Measurements from ENCODE around the gene CHST15. TPM values are rescaled to one million over a fixed set of nuclear protein-coding genes. Genes with fewer than 3 reads are reported as not detected.

The CHST15 gene
- total RNA-seq, 1 donor from 2014 or later, result 0.18 TPM

- H3K4me1 Mint-ChIP-seq (ENCODE audit: low read depth), result no peaks in the 10 kb centered on the region
- no peak overlapping the region for H3K27ac Mint-ChIP-seq
- H3K36me3 Mint-ChIP-seq (ENCODE audit: low read depth), result no peaks in the 10 kb centered on the region
- no peak overlapping the region for H3K4me3 Mint-ChIP-seq
- DNase-seq (ENCODE audit: low spot score), result no peak
- no peaks in the 10 kb centered on the region for H3K9me3 Mint-ChIP-seq
- intact Hi-C loops (cut with micrococcal nuclease), result no loop called here
- H3K27me3 Mint-ChIP-seq (ENCODE audit: insufficient read depth), result no peaks in the 10 kb centered on the region
These were observed 86.9 kb downstream of the CHST15 start for GRCh38 chr10:124006526-124006925.

DNA sequence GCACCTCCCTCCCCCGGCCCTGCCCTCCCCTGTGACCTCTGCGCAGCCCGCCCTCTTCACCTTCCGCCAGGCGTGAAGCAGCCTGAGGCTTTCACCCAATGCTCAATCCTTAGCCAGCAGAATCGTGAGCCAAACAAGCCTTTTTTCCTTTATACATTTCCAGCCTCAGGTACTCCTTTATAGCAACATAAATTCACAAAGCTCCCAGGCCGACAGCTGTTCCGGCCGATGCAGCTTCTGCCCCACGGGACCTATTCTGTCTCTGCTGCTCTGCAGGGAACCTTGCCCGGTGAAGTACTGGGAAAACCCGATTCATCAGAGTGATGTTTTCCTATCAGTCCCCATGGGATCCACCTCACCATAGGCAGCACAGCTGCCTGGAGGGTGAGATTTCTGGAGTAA, 87.4 kb downstream of the CHST15 start:
- no peak overlapping the region for H3K4me3 Mint-ChIP-seq
- H3K36me3 Mint-ChIP-seq (ENCODE audit: low read depth), result no peaks in the 10 kb centered on the region
- DNase-seq (ENCODE audit: low spot score), result no peak
- H3K27me3 Mint-ChIP-seq (ENCODE audit: insufficient read depth), result no peaks in the 10 kb centered on the region
- no peaks in the 10 kb centered on the region for H3K4me1 Mint-ChIP-seq (ENCODE audit: low read depth)
- H3K9me3 Mint-ChIP-seq, result no peaks in the 10 kb centered on the region
- H3K27ac Mint-ChIP-seq, result no peak overlapping the region
- intact Hi-C loops (cut with micrococcal nuclease), result no loop called here

- H3K4me3 Mint-ChIP-seq, result no peak overlapping the region
- no peaks in the 10 kb centered on the region for H3K4me1 Mint-ChIP-seq (ENCODE audit: low read depth)
- no peak for DNase-seq (ENCODE audit: low spot score)
- intact Hi-C loops (cut with micrococcal nuclease), result no loop called here
- no peaks in the 10 kb centered on the region for H3K36me3 Mint-ChIP-seq (ENCODE audit: low read depth)
- H3K27me3 Mint-ChIP-seq (ENCODE audit: insufficient read depth), result no peaks in the 10 kb centered on the region
- H3K27ac Mint-ChIP-seq, result no peak overlapping the region
- H3K9me3 Mint-ChIP-seq, result no peaks in the 10 kb centered on the region
These were observed 88.3 kb downstream of the CHST15 start for GRCh38 chr10:124005091-124005490.

GRCh38 chr10:124004663-124005004, 88.8 kb downstream of the CHST15 start:
- Mint-ChIP-seq H3K4me3 (no peak overlapping the region), H3K36me3 (ENCODE audit: low read depth) (no peaks in the 10 kb centered on the region)

DNA sequence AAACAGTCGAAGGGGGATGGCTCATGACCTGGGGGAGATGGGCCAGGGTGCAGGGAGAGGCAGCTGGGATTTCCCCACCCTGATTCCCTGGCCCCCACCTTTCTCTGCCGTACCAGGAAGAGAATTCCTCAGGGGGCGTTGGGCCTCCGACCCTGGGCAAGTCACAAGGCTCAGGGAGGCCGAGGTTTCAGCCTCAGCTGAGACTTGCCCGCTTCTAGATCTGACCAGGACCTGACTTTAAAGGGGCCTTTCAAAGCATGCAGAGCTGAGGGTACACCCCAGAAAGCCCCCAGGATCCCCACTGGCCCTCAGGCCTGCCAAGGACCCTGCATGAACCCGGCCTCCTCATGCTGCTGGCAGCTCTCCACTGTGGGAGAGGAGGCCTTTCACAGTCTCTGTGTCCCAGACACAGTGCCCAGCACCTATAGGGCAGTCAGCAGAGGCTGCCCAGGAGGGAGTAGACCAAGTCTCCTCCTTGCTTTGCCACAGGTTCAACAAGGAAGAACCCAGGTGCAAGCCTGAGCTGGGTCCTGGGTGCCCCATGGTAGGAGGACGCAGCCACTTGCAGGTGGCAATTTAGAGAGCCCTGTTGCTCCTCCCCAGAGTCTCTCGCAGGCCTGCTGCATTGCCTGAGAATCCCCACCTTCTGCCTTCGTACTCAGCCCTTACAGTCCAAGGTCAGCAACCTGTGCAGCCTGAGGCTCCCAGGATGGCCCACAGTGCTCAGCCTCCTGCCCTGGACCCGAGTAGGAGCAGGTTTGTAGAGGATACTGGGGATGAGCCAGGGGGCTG, 89.3 kb downstream of the CHST15 start:
- Mint-ChIP-seq H3K36me3 (ENCODE audit: low read depth) (no peaks in the 10 kb centered on the region), H3K27me3 (ENCODE audit: insufficient read depth) (no peaks in the 10 kb centered on the region), H3K4me3 (no peak overlapping the region), H3K4me1 (ENCODE audit: low read depth) (no peaks in the 10 kb centered on the region), H3K27ac (no peak overlapping the region), H3K9me3 (no peaks in the 10 kb centered on the region)
- no peak for DNase-seq (ENCODE audit: low spot score)
- intact Hi-C loops (cut with micrococcal nuclease), result no loop called here

More at GRCh38 chr10:124004663-124005004, 88.8 kb downstream of the CHST15 start:
- Mint-ChIP-seq H3K27me3 (ENCODE audit: insufficient read depth) (no peaks in the 10 kb centered on the region), H3K9me3 (no peaks in the 10 kb centered on the region), H3K27ac (no peak overlapping the region), H3K4me1 (ENCODE audit: low read depth) (no peaks in the 10 kb centered on the region)
- DNase-seq (ENCODE audit: low spot score), result no peak
- intact Hi-C loops (cut with micrococcal nuclease), result no loop called here

DNA sequence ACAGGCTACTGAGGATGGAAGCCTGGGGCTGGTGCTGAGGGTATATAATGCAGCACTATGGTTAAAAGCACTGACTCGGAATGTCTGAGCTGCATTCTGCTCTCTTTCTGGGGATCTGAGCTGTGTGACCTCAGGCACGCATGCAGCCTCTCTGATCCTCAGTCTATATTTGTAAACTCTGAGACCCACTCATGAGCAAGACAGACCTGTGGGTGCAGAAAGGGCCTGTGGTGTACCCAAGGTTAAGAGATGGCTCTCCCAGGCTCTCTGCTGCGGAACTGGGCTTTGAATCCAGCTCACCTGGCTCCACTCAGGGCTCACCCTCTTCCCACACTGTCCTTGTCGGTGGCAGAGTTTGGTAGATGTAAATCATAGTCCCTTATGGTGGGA, 89.9 kb downstream of the CHST15 start:
- intact Hi-C loops (cut with micrococcal nuclease), result no loop called here
- H3K27me3 Mint-ChIP-seq (ENCODE audit: insufficient read depth), result no peaks in the 10 kb centered on the region

GRCh38 chr10:124003070-124003419, 90.4 kb downstream of the CHST15 start:
- intact Hi-C loops (cut with micrococcal nuclease), result no loop called here
- no peak for DNase-seq (ENCODE audit: low spot score)
- Mint-ChIP-seq H3K9me3 (no peaks in the 10 kb centered on the region), H3K4me3 (no peak overlapping the region), H3K36me3 (ENCODE audit: low read depth) (no peaks in the 10 kb centered on the region), H3K27ac (no peak overlapping the region), H3K27me3 (ENCODE audit: insufficient read depth) (no peaks in the 10 kb centered on the region), H3K4me1 (ENCODE audit: low read depth) (no peaks in the 10 kb centered on the region)

More for the DNA sequence above, 89.9 kb downstream of the CHST15 start:
- Mint-ChIP-seq H3K9me3 (no peaks in the 10 kb centered on the region), H3K4me1 (ENCODE audit: low read depth) (no peaks in the 10 kb centered on the region), H3K27ac (no peak overlapping the region), H3K36me3 (ENCODE audit: low read depth) (no peaks in the 10 kb centered on the region), H3K4me3 (no peak overlapping the region)
- no peak for DNase-seq (ENCODE audit: low spot score)

- intact Hi-C loops (cut with micrococcal nuclease), result no loop called here
- no peaks in the 10 kb centered on the region for H3K27me3 Mint-ChIP-seq (ENCODE audit: insufficient read depth)
- H3K4me3 Mint-ChIP-seq, result no peak overlapping the region
- H3K27ac Mint-ChIP-seq, result no peak overlapping the region
- no peaks in the 10 kb centered on the region for H3K9me3 Mint-ChIP-seq
- H3K36me3 Mint-ChIP-seq (ENCODE audit: low read depth), result no peaks in the 10 kb centered on the region
- no peak for DNase-seq (ENCODE audit: low spot score)
- no peaks in the 10 kb centered on the region for H3K4me1 Mint-ChIP-seq (ENCODE audit: low read depth)
These were observed 90.9 kb downstream of the CHST15 start for GRCh38 chr10:124002391-124003069.

GRCh38 chr10:124001391-124002148, 91.8 kb downstream of the CHST15 start:
- Mint-ChIP-seq H3K27me3 (ENCODE audit: insufficient read depth) (peaks cover 5% of the 10 kb centered on the region), H3K36me3 (ENCODE audit: low read depth) (no peaks in the 10 kb centered on the region), H3K4me1 (ENCODE audit: low read depth) (no peaks in the 10 kb centered on the region), H3K9me3 (no peaks in the 10 kb centered on the region), H3K27ac (no peak overlapping the region), H3K4me3 (no peak overlapping the region)
- no peak for DNase-seq (ENCODE audit: low spot score)
- intact Hi-C loops (cut with micrococcal nuclease), result no loop called here

- Mint-ChIP-seq H3K36me3 (ENCODE audit: low read depth) (no peaks in the 10 kb centered on the region), H3K4me1 (ENCODE audit: low read depth) (no peaks in the 10 kb centered on the region), H3K9me3 (no peaks in the 10 kb centered on the region), H3K27ac (no peak overlapping the region), H3K27me3 (ENCODE audit: insufficient read depth) (peaks cover 5% of the 10 kb centered on the region), H3K4me3 (no peak overlapping the region)
- no peak for DNase-seq (ENCODE audit: low spot score)
- intact Hi-C loops (cut with micrococcal nuclease), result no loop called here
These were observed 92.6 kb downstream of the CHST15 start for GRCh38 chr10:124000792-124001201.

GRCh38 chr10:123999956-124000615, 93.3 kb downstream of the CHST15 start:
- H3K4me1 Mint-ChIP-seq (ENCODE audit: low read depth), result peaks cover 3% of the 10 kb centered on the region
- DNase-seq (ENCODE audit: low spot score), result no peak
- no peak overlapping the region for H3K27ac Mint-ChIP-seq
- no peaks in the 10 kb centered on the region for H3K9me3 Mint-ChIP-seq
- H3K36me3 Mint-ChIP-seq (ENCODE audit: low read depth), result no peaks in the 10 kb centered on the region
- peaks cover 10% of the 10 kb centered on the region for H3K27me3 Mint-ChIP-seq (ENCODE audit: insufficient read depth)
- intact Hi-C loops (cut with micrococcal nuclease), result loop anchor here (5.0 kb wide), 1 partner anchor 92 kb away; the partner anchor contains the start of gene CHST15
- H3K4me3 Mint-ChIP-seq, result no peak overlapping the region

DNA sequence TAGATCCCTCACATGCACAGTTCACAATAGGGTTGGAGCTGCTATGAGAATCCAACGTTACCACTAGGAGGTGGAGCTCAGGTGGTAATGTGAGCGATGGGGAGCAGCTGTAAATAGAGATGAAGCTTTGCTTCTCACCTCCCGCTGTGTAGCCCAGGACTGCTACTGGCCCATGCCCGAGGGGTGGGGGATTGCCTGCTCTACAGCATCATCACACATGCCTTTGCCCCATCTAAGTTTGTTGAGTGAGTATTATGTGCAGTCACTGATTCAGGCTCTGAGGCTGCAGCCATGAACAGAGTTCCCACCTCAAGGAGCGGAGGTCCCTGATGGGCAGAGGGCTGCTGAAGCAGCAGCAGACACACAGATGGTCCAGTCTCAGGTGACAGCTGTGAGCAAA, 94.1 kb downstream of the CHST15 start:
- Mint-ChIP-seq H3K27me3 (ENCODE audit: insufficient read depth) (peaks cover 17% of the 10 kb centered on the region), H3K9me3 (no peaks in the 10 kb centered on the region), H3K36me3 (ENCODE audit: low read depth) (no peaks in the 10 kb centered on the region), H3K27ac (no peak overlapping the region), H3K4me3 (no peak overlapping the region), H3K4me1 (ENCODE audit: low read depth) (peaks cover 11% of the 10 kb centered on the region)
- intact Hi-C loops (cut with micrococcal nuclease), result loop anchor here (5.0 kb wide), 1 partner anchor 93 kb away; the partner anchor contains the start of gene CHST15
- DNase-seq (ENCODE audit: low spot score), result no peak
